GM10266 (cell line): ENCODE measurements around the gene NAAA.
A peak's percentile ranks its signal among the peaks of the same experiment; 100 is the strongest.

Experiments
- DNase-seq: peaks from one replicate; pipeline ENCODE4 v3.0.0; 2012; ENCODE audit errors: extremely low spot score
- TF ChIP-seq, protein P1 (sequence below): IDR thresholded peaks from 2 replicates; pipeline ENCODE4 v1.5.1; 2012; ENCODE audit warnings: mild to moderate bottlenecking, low read depth; ENCODE audit not compliant: control insufficient read depth, insufficient read depth; ENCODE audit errors: missing control alignments

NAAA gene

DNA sequence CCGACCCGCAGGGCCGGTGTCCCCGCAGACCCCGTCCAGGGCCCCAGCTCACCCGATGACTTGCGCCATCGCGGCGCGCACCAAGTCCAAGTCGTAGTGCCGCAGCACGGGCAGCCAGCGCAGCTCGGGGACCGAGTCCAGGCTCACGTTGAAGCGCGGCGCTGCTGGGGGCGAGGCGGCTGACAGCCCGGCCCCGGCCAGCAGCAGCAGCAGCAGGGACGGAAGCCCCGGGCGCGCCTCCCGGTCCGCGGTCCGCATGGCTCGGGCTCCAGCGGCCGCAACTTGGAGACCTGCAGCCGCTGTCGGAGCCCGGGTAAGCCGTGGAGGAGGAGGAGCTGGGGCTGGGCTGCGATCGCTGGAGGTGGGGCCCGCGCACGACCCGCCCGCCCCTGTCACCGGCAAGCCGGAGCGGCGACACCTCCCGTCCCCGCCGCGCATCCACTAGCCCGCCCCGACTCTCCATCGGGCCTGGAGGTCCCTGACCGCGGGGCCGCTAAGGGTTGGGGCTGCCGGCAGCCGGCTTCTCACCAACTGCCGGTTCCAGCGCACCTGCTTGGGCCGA, at the start of gene NAAA:
TSS of gene NAAA (minus strand) at position 322 of the 562 bp plus-strand sequence. CDS start at position 258, 64 bp downstream.
- TF ChIP-seq, protein P1, sequence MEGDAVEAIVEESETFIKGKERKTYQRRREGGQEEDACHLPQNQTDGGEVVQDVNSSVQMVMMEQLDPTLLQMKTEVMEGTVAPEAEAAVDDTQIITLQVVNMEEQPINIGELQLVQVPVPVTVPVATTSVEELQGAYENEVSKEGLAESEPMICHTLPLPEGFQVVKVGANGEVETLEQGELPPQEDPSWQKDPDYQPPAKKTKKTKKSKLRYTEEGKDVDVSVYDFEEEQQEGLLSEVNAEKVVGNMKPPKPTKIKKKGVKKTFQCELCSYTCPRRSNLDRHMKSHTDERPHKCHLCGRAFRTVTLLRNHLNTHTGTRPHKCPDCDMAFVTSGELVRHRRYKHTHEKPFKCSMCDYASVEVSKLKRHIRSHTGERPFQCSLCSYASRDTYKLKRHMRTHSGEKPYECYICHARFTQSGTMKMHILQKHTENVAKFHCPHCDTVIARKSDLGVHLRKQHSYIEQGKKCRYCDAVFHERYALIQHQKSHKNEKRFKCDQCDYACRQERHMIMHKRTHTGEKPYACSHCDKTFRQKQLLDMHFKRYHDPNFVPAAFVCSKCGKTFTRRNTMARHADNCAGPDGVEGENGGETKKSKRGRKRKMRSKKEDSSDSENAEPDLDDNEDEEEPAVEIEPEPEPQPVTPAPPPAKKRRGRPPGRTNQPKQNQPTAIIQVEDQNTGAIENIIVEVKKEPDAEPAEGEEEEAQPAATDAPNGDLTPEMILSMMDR: peak; percentile 72
- DNase-seq: peak; percentile 89

DNA sequence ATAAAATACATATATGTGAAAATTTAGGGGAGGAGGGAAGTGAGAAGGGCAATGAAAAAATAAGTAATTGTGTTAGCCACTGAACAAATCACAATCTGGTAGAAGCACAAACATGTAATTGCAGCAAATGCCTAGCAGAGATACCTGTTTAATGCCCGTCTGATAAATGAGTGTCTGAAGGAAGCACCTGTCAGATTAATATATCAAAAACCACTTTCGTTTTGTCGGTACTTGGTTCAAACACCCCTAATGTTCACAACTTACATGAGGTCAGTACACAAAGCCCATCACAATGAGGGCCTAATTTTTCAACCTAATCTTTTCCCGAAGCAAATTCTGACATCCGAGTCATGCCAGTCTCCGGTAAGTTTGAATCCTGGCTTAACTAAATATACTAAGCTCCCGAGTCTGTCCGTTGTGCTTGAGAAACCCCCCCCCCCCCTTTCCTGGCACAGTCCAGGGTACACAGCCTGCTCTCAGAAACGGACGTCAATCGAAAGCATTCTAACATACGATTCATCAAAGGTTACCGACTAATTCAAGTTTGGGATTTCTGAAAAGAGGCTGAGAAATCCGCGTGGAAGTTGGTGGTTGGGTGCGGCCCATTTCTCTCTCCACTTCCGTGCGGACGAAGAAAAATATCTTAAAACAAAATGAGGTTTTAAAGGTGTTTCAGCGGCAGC, 49.2 kb upstream of the NAAA start:
- TF ChIP-seq, protein P1: no peak
- DNase-seq: no peak

DNA sequence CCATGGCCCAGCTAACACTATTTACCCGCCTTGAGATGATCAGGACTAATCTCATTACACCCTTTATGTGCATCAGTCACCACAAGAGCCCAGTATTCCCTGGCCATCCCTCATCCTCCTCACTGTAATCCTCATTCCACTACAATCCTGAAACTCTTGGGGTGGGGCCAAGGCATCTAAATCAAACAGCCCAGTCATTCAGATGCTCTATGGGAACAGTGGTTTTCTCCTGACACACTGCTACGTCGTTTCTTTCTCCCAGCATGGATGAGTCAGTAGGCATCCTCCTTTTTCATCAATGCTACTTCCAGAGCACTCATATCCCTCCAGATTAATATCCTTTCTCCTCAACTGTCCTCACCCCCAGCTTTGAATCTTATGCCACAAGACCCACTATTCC, 44.3 kb upstream of the NAAA start:
- TF ChIP-seq, protein P1: no peak
- DNase-seq: no peak

DNA sequence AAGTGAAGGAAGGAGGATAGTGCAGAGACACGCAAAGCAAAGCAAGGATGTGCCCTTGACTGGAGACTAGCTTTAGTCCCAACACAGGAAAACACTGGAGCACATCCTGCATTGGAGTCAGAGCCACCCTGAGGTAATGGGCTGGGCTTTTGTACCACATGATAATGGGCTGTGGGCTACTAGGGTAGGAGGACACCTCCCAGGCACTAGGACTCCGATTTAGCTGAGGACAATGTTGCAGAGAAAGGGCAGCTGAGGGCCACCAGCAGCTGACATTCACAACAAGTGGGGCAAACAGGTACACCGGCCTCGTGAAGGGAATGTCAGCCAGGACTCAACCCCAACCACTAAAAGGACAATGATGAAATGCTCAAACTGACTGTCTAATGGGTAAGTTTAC, 39.8 kb upstream of the NAAA start:
- TF ChIP-seq, protein P1: no peak
- DNase-seq: no peak

DNA sequence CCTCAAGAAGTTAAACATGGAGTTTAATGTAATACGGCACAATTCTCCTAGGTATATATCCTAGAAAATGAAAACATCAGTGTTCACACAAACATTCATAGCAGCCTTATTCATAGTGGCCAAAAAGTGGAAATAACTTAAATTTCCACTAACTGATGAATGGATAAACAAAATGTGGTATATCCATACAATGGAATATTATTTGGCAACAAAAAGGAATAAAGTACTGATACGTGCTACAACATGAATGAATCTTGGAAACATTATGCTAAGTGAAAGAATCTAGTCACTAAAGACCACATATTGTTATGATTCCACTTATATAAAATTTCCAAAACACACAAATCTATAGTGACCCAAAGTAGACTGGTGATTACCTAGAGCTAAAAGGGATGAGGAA, 35.4 kb upstream of the NAAA start:
- no peak for DNase-seq
- TF ChIP-seq, protein P1: no peak

DNA sequence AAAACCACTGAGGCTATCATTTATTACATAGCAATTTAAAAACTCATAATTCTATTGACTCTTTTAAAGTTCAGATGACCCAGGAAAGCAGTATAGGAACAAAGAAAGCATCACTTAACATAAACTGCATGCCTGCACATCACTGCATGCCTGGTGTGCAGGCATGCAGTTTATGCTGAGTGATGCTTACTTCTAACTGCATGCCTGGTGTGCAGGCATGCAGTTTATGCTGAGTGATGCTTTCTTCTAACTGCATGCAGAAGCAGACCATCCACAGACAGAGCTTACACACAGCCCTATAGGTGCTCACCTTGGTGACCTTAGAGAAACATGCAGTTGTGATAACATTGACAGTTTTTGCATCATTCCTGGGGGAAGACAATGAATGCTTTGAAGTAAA, 33.0 kb upstream of the NAAA start:
- DNase-seq: no peak
- TF ChIP-seq, protein P1: no peak

DNA sequence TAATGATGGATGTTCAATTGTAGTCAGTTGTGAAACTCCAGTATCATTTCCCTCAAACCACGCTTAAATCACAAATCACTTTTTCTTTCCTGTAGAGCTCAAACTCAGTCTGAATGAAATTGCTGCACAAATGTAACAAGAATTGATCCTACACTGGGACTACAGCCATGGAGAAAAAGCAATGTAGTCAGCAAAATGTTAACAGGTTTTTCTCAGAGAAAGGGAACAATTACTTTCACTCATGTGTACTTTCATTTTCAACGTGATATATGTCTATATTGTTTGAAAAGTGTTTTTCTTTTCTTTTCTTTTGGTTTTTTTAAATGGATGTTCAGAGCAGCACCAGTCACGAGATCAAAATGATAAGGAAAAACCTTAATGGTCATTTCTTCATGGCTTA, 27.3 kb upstream of the NAAA start:
- no peak for DNase-seq
- TF ChIP-seq, protein P1: no peak
